ENCODE data around the gene TMEM238. TPM values are rescaled to one million over a fixed set of nuclear protein-coding genes. Genes with fewer than 3 reads are reported as not detected.

Gene TMEM238
- total RNA-seq, 2 experiments from 2014 or later: 9.4 to 10.6 TPM

DNA sequence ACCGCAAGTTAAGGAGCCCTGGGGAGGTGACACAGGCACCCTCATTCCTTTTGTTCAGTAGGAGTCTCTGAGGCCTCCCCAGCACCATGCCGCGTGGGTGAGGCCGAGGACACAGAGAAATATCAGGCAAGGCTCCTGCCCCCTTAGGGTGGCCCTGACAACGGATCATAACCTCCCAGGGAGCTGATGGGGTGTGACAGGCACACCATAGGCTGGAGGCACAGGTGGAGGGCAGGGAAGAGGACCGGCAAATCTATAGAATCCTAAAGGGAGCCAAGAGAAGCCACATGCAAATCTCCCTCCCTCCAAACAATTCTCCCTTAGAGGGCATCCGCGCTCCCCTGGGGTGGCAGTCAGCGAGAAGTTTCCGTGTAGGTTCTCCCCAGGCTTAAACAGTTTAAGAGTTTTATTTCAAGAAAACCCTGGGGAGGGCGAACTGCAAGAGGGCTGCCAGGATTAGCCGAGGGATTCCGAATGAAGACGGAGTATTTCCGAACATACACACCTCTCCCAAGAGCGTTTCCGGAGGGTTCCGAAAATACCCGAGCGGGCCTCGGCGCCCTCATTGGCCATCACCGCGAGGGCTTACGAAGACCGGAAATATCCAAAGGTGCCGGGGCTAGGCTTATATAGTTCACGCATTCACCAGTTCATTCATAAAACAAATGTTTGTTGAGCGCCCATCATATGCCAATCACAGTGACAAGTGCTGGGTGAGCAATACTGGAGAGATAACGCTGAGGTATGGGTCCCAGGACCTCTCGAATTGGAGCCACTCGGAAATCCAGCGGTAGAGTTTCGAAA, 1.0 kb upstream of the TMEM238 start:
- POLR2A ChIA-PET: interaction anchor here (0.5 to 10.2 kb wide), 23 partner anchors 8 to 1180 kb away, joined by 3 to 217 read pairs (median 6); partner anchors contain the start of genes COX6B2, IL11, KMT5C and PPP6R1
- CTCF ChIA-PET: interaction anchor here (1.1 to 3.7 kb wide), 10 partner anchors 8 to 132 kb away, joined by 3 to 33 read pairs (median 4); partner anchors contain the start of genes KMT5C and TMEM150B
- intact Hi-C loops (cut with micrococcal nuclease): loop anchor here (5.0 kb wide), 2 partner anchors 83 to 128 kb away; partner anchors contain the start of gene PPP6R1
- H3K27me3 Mint-ChIP-seq: no peaks in the 10 kb centered on the region
- H3K4me3 Mint-ChIP-seq: peak overlapping the region; percentile 99
- peak; percentile 84 for ATAC-seq
- peak; percentile 99 for DNase-seq
- TF ChIP-seq, protein P1, sequence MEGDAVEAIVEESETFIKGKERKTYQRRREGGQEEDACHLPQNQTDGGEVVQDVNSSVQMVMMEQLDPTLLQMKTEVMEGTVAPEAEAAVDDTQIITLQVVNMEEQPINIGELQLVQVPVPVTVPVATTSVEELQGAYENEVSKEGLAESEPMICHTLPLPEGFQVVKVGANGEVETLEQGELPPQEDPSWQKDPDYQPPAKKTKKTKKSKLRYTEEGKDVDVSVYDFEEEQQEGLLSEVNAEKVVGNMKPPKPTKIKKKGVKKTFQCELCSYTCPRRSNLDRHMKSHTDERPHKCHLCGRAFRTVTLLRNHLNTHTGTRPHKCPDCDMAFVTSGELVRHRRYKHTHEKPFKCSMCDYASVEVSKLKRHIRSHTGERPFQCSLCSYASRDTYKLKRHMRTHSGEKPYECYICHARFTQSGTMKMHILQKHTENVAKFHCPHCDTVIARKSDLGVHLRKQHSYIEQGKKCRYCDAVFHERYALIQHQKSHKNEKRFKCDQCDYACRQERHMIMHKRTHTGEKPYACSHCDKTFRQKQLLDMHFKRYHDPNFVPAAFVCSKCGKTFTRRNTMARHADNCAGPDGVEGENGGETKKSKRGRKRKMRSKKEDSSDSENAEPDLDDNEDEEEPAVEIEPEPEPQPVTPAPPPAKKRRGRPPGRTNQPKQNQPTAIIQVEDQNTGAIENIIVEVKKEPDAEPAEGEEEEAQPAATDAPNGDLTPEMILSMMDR (IDR thresholded peaks at IDR 0.05): no peak
- H3K27ac Mint-ChIP-seq: peak overlapping the region; percentile 99
- peaks cover 48% of the 10 kb centered on the region for H3K4me1 Mint-ChIP-seq (ENCODE audit: low read depth)
- peaks cover 54% of the 10 kb centered on the region for H3K36me3 Mint-ChIP-seq (ENCODE audit: low read depth)
- H3K9me3 Mint-ChIP-seq: no peaks in the 10 kb centered on the region

DNA sequence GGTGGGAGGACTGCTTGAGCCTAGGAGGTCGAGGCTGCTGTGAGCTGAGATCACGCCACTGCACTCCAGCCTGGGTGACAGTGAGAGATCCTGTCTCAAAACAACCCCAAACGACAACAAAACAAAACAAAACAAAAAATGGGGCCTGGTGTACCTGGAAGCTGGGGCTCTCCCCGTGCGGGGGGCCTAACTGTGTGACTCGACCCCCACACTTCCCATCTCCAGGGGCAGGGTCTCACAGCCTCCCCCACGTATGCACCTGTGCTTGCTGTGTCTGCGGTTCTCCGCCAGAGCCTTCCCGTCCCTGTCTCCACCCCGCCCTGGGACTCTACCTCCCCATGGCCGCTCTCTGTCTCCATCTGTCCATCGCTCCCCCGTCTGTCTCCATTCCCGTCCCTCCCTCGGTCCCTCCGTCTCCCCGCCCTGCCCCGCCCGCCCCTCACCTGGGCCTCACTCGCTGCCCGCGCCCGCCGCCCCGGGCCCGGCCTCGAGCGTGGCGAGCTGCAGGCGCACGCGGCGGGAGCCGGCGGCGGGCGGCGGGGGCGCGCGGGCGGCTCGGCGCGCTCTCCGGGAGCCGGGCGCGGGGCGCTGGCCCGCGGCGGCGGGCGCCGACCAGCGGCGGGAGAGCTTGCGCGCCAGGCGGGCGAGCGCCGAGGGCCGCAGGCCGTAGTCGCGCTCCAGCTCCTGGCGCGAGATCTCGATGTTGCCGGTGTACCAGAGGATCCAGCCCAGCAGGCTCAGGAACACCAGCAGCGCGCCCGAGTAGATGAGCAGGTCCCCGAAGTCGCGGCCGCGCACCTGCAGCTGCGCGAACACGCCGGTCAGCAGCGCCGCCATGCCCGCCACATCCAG, 587 bp downstream of the TMEM238 start:
- DNase-seq (peak; percentile 73), ATAC-seq (peak; percentile 12)
- Mint-ChIP-seq H3K4me3 (peak overlapping the region; percentile 90), H3K27me3 (no peaks in the 10 kb centered on the region), H3K27ac (peak overlapping the region; percentile 95), H3K4me1 (ENCODE audit: low read depth) (peaks cover 33% of the 10 kb centered on the region), H3K9me3 (no peaks in the 10 kb centered on the region), H3K36me3 (ENCODE audit: low read depth) (peaks cover 43% of the 10 kb centered on the region)
- ChIA-PET CTCF (interaction anchor here (0.7 to 3.7 kb wide), 15 partner anchors 10 to 217 kb away, joined by 3 to 33 read pairs (median 4); partner anchors contain the start of genes DNAAF3, KMT5C and TMEM150B), POLR2A (interaction anchor here (0.7 to 10.2 kb wide), 27 partner anchors 9 to 271 kb away, joined by 3 to 217 read pairs (median 4); partner anchors contain the start of genes COX6B2, IL11, KMT5C and PPP6R1)
- TF ChIP-seq, protein P1 (IDR thresholded peaks at IDR 0.05): no peak
- intact Hi-C loops (cut with micrococcal nuclease): loop anchor here (5.0 kb wide), 1 partner anchor 81 kb away; no protein-coding TSS in a partner anchor

DNA sequence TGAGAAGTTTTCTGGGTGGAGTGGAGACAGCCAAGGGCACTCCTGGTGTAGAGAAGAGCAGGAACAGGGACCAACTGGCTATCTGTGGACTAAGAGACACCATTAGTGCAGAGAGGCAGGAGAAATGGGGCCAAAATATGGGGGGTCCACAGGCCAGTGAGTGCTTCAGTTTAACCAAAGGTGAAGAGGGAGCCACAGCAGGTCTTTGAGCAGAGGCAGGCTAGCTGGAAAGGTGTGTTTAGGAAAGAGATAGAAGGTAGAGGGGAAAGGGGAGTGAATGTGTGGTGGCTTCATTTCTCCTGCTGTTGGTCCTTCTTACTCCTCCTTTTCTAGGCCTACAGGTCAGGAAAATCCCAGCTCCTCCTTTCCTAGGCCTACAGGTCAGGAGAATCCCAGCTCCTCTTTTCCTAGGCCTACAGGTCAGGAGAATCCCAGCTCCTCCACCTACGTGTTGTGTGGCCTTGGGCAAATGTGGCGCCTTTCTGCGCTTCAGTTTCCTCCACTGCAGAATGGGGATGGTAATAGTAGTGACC, 1.5 kb downstream of the TMEM238 start:
- TF ChIP-seq, protein P1 (IDR thresholded peaks at IDR 0.05): no peak
- ATAC-seq: no peak
- no peak for DNase-seq
- peaks cover 34% of the 10 kb centered on the region for H3K36me3 Mint-ChIP-seq (ENCODE audit: low read depth)
- CTCF ChIA-PET: interaction anchor here (0.7 to 3.7 kb wide), 7 partner anchors 11 to 216 kb away, joined by 3 to 33 read pairs (median 5); partner anchors contain the start of gene DNAAF3
- peak overlapping the region; percentile 95 for H3K27ac Mint-ChIP-seq
- peak overlapping the region; percentile 90 for H3K4me3 Mint-ChIP-seq
- POLR2A ChIA-PET: interaction anchor here (0.9 to 10.2 kb wide), 8 partner anchors 10 to 127 kb away, joined by 3 to 217 read pairs (median 22); partner anchors contain the start of genes IL11, KMT5C, PPP6R1 and UBE2S
- peaks cover 24% of the 10 kb centered on the region for H3K4me1 Mint-ChIP-seq (ENCODE audit: low read depth)
- no peaks in the 10 kb centered on the region for H3K9me3 Mint-ChIP-seq
- intact Hi-C loops (cut with micrococcal nuclease): loop anchor here (5.0 kb wide), 1 partner anchor 80 kb away; no protein-coding TSS in a partner anchor
- no peaks in the 10 kb centered on the region for H3K27me3 Mint-ChIP-seq

DNA sequence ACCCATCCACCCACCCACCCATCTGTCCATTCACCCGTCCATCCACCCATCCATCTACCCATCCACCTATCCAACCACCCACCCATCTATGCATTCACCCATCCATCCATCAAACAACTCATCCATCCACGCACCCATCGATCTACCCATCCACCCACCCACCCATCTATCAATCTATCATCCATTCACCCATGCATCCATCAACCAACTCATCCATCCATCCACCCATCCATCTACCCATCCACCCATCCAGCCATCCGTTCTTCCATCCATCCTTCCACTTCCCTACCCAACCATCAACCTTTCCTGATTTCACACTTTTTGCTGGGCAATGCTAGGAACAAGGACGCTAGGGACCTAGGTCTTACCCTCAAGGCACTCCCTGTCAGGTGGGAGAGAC, 2.1 kb downstream of the TMEM238 start:
- Mint-ChIP-seq H3K9me3 (no peaks in the 10 kb centered on the region), H3K27ac (no peak overlapping the region), H3K36me3 (ENCODE audit: low read depth) (peaks cover 28% of the 10 kb centered on the region), H3K4me3 (peak overlapping the region; percentile 90), H3K27me3 (no peaks in the 10 kb centered on the region), H3K4me1 (ENCODE audit: low read depth) (peaks cover 21% of the 10 kb centered on the region)
- intact Hi-C loops (cut with micrococcal nuclease): loop anchor here (5.0 kb wide), 1 partner anchor 80 kb away; no protein-coding TSS in a partner anchor
- ATAC-seq: no peak
- no peak for DNase-seq
- TF ChIP-seq, protein P1 (IDR thresholded peaks at IDR 0.05): no peak
- ChIA-PET CTCF (interaction anchor here (1.3 to 3.7 kb wide), 2 partner anchors 80 to 90 kb away, joined by 6 to 33 read pairs; no protein-coding TSS in a partner anchor), POLR2A (interaction anchor here (3.4 to 10.2 kb wide), 3 partner anchors 10 to 122 kb away, joined by 25 to 217 read pairs (median 37); partner anchors contain the start of genes IL11, PPP6R1 and UBE2S)
